ENCODE data around the gene NR2E1. TPM values are rescaled to one million over a fixed set of nuclear protein-coding genes. Genes with fewer than 3 reads are reported as not detected.

NR2E1 gene
- total RNA-seq, 1 experiment from 2014 or later: 1.4 TPM

GRCh38 chr6:108238322-108238721 is 72.5 kb downstream of the NR2E1 start:
- Mint-ChIP-seq H3K27me3 (ENCODE audit: insufficient read depth, unreplicated experiment) (no peaks in the 10 kb centered on the region), H3K36me3 (ENCODE audit: insufficient read depth, unreplicated experiment) (peaks cover 22% of the 10 kb centered on the region), H3K4me3 (ENCODE audit: unreplicated experiment) (no peak overlapping the region), H3K27ac (ENCODE audit: unreplicated experiment) (no peak overlapping the region), H3K4me1 (ENCODE audit: low read depth, unreplicated experiment) (peaks cover 14% of the 10 kb centered on the region), H3K9me3 (ENCODE audit: unreplicated experiment) (no peaks in the 10 kb centered on the region)
- no TSS peak for BruUV-seq (replicated peaks)
- H3K27me3 ChIP-seq (replicated peaks; ENCODE audit: control insufficient read depth, insufficient read depth, low read length): no peaks in the 10 kb centered on the region
- intact Hi-C loops (cut with micrococcal nuclease; ENCODE audit: unreplicated experiment): no loop called here
- no peak overlapping the region for H3K4me3 ChIP-seq (ENCODE audit: low read depth, low read length)
- CTCF ChIA-PET: no interaction called here
- H3K36me3 ChIP-seq (ENCODE audit: control insufficient read depth, insufficient read depth, low read length): no peaks in the 10 kb centered on the region; the same call in 1 of the 2 replicates
- DNase-seq: no peak
- H3K9me3 ChIP-seq: peaks cover 7% of the 10 kb centered on the region; the same call in 1 of the 2 replicates
- TF ChIP-seq CTCF (IDR thresholded peaks at IDR 0.05; ENCODE audit: insufficient read depth in 1 of 2, low read depth in 1 of 2, low read length in 1 of 2, severe bottlenecking in 1 of 2, unreplicated experiment in 1 of 2): no peak
- peaks cover 9% of the 10 kb centered on the region; the same call in 1 of the 2 replicates for H3K4me1 ChIP-seq
- POLR2A ChIA-PET: no interaction called here

Other genes starting within 250 kb of the NR2E1 start
- gene SEC63, start 207.8 kb upstream of the NR2E1 start, total RNA-seq (2022): 119 and 124 TPM in 2 replicates
- 15.9 and 20.1 TPM in 2 replicates for gene OSTM1, start 91.3 kb upstream of the NR2E1 start, total RNA-seq (2022)
- 111 and 114 TPM in 2 replicates for gene SNX3, start 95.0 kb downstream of the NR2E1 start, total RNA-seq (2022)
- 7.2 and 10.2 TPM in 2 replicates for gene AFG1L, start 129.0 kb downstream of the NR2E1 start, total RNA-seq (2022)

Measured in Caco-2 (cell line).